Measurements from ENCODE around the gene RANBP1. TPM values are rescaled to one million over a fixed set of nuclear protein-coding genes. Genes with fewer than 3 reads are reported as not detected.

The RANBP1 gene
- total and polyA plus RNA-seq, 9 of the 15 experiments (the other 6 are each of a cell fraction or from before 2014, with no cell fraction given): 162 to 2,891 (median 1,289) TPM

DNA sequence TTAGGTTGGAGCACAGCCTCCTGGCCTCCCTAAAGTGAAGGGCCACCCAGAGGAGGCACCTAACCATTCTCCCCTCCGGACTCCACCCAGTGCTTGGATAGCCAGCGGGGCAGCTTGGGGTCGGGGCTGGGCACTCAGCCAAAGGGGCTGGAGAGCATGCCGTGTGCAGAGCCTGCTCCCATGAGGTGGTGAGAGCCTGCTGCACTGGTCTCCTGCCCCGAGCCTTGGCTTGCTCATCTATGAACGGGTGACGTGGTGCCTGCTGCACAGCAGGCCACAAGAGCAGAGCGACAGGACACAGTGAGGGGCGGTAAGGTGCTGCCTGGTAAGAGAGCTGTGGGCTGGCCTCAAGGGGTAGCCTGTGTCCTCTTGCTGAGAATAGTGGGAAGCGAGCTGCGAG lies 49.0 kb downstream of the RANBP1 start:
- peaks cover 0 to 18% of the 10 kb centered on the region in 2 experiments; a peak in 1 of 5 replicates for H3K4me1 ChIP-seq (replicated peaks in 1 of 2; ENCODE audit: control insufficient read depth in 2 of 2, insufficient read depth in 2 of 2, low read length in 2 of 2)
- no peak for ATAC-seq
- intact Hi-C loops (cut with micrococcal nuclease): loop anchor here (5.0 kb wide), 1 partner anchor 42 kb away; no protein-coding TSS in a partner anchor
- TF ChIP-seq CUX1 (CRISPR knock-in tag; IDR thresholded peaks at IDR 0.05) (no peak), TCF7L2 (IDR thresholded peaks at IDR 0.05; ENCODE audit: low read depth, low read length) (no peak), FIP1L1 (IDR thresholded peaks at IDR 0.05; ENCODE audit: low read depth, low read length, poor library complexity, severe bottlenecking) (peak; percentile 2), ZNF3 (CRISPR knock-in tag; IDR thresholded peaks at IDR 0.05) (no peak), RBM17 (IDR thresholded peaks at IDR 0.05; ENCODE audit: borderline replicate concordance, low read depth, low read length) (no peak), WHSC1 (IDR thresholded peaks at IDR 0.05; ENCODE audit: low read length) (no peak), IRF2 (CRISPR knock-in tag; IDR thresholded peaks at IDR 0.05) (0 out of 2 replicates have a peak, but pooled peaks have one; percentile 75), NCOA1 (IDR thresholded peaks at IDR 0.05; ENCODE audit: low read depth) (no peak), CHCHD3 (CRISPR knock-in tag; IDR thresholded peaks at IDR 0.05) (no peak), SLC30A9 (CRISPR knock-in tag; IDR thresholded peaks at IDR 0.05) (no peak), E2F5 (CRISPR knock-in tag; IDR thresholded peaks at IDR 0.05) (no peak)
- TF ChIP-seq, protein P1, sequence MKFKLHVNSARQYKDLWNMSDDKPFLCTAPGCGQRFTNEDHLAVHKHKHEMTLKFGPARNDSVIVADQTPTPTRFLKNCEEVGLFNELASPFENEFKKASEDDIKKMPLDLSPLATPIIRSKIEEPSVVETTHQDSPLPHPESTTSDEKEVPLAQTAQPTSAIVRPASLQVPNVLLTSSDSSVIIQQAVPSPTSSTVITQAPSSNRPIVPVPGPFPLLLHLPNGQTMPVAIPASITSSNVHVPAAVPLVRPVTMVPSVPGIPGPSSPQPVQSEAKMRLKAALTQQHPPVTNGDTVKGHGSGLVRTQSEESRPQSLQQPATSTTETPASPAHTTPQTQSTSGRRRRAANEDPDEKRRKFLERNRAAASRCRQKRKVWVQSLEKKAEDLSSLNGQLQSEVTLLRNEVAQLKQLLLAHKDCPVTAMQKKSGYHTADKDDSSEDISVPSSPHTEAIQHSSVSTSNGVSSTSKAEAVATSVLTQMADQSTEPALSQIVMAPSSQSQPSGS (CRISPR knock-in tag; IDR thresholded peaks at IDR 0.05): no peak
- TF ChIP-seq, protein P2, sequence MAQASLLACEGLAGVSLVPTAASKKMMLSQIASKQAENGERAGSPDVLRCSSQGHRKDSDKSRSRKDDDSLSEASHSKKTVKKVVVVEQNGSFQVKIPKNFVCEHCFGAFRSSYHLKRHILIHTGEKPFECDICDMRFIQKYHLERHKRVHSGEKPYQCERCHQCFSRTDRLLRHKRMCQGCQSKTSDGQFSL (CRISPR knock-in tag; IDR thresholded peaks at IDR 0.05): no peak
- TF ChIP-seq, protein P2 (tag; IDR thresholded peaks at IDR 0.05): no peak

More for the DNA sequence above, 49.0 kb downstream of the RANBP1 start:
- DNase-seq (ENCODE audit: extremely low read depth in 1 of 4, low spot score in 3 of 4) (no peak), FAIRE-seq (no peak)
- Histone ChIP-seq H4K20me1 (replicated peaks; ENCODE audit: control insufficient read depth, insufficient read depth, low read length) (peaks cover 18% of the 10 kb centered on the region; the same call in 1 of the 2 replicates), H3K4me3 (no peak overlapping the region), H3K27me3 (ENCODE audit: control insufficient read depth in 2 of 2, insufficient read depth in 2 of 2, low read length in 2 of 2) (peaks cover 39 to 54% of the 10 kb centered on the region in 2 experiments; a peak in 4 of 5 replicates), H3K79me2 (ENCODE audit: control insufficient read depth, insufficient read depth, low read length) (no peaks in the 10 kb centered on the region), H3K27ac (ENCODE audit: extremely low read depth, low read depth, low read length) (no peak overlapping the region), H3K36me3 (ENCODE audit: control insufficient read depth, insufficient read depth, low read length) (no peaks in the 10 kb centered on the region), H2AFZ (ENCODE audit: low read depth, low read length) (no peak overlapping the region), H3K9ac (ENCODE audit: insufficient read depth in 1 of 2, low read depth in 2 of 2, low read length in 2 of 2) (no peak overlapping the region; a peak in 1 of 4 replicates), H3K9me1 (ENCODE audit: control insufficient read depth, insufficient read depth, low read length) (no peaks in the 10 kb centered on the region), H3K4me2 (ENCODE audit: insufficient read depth, low read length) (no peak overlapping the region), H3K9me3 (replicated peaks; ENCODE audit: control insufficient read depth, insufficient read depth, low read depth, low read length) (peaks cover 6% of the 10 kb centered on the region)
- no TSS peak for BruUV-seq (replicated peaks)
- in situ Hi-C loops (cut with MboI): loop anchor here (25.0 kb wide), 1 partner anchor 522 kb away; no protein-coding TSS in a partner anchor
- 4% methylated on average over 11 of the region's 11 CpGs for WGBS (ENCODE audit: insufficient coverage, low coverage, missing lambda C conversion rate)
- POLR2A ChIA-PET: no interaction called here
- CTCF ChIA-PET (ENCODE audit: low intra/inter-chr PET ratio): no interaction called here

Measured in K562 (cell line).